Transverse colon (tissue), 4 donors: ENCODE data around the gene PAK4. TPM values are rescaled to one million over a fixed set of nuclear protein-coding genes. Genes with fewer than 3 reads are reported as not detected.

ENCODE experiments used
- DNase-seq: peaks from one replicate; pipeline ENCODE4 v3.0.0-alpha.2; 2019
- H3K27ac ChIP-seq, 4 donors: fragments of 200-600 bp; sonication (generic); 2 replicates each; pipeline ENCODE4 v1.5.1; 2016 to 2018; ENCODE audit warnings: inconsistent platforms in 4 of 4
- H3K27me3 ChIP-seq: fragments of 200-600 bp; sonication (generic); 2 replicates; pipeline ENCODE4 v1.5.1; 2017; ENCODE audit warnings: inconsistent platforms
- H3K36me3 ChIP-seq, 4 donors: fragments of 200-600 bp; sonication (generic); 2 replicates each; pipeline ENCODE4 v1.5.1; 2017 to 2019; ENCODE audit warnings: inconsistent platforms in 4 of 4
- H3K4me1 ChIP-seq, 4 donors: fragments of 200-600 bp; sonication (generic); 2 replicates each; pipeline ENCODE4 v1.5.1; 2017 to 2020; ENCODE audit warnings: inconsistent platforms in 4 of 4
- H3K4me3 ChIP-seq, 4 donors: fragments of 200-600 bp; sonication (generic); 1 replicate in 1 of 4; 2 replicates in 3 of 4; pipeline versions ENCODE4 v1.5.1 to v1.6.1; 2017 to 2019; ENCODE audit warnings: inconsistent platforms in 4 of 4
- H3K9me3 ChIP-seq, 2 donors: fragments of 200-600 bp; sonication (generic); 2 replicates each; pipeline ENCODE4 v1.5.1; 2017 to 2019; ENCODE audit warnings: inconsistent platforms in 2 of 2
- CTCF ChIP-seq, 5 experiments: fragments of 200-600 bp in 3 of 5; fragments of 450-650 bp in 2 of 5; sonication (generic) in 3 of 5; IDR thresholded peaks; 1 replicate in 2 of 5; 2 replicates in 3 of 5; pipeline ENCODE4 v1.5.1; 2016 to 2017; ENCODE audit warnings: antibody characterized with exemption in 5 of 5, inconsistent platforms in 3 of 5, mild to moderate bottlenecking in 2 of 5, moderate library complexity in 1 of 5
- EP300 ChIP-seq: sonication (generic); formaldehyde crosslinking; IDR thresholded peaks from one replicate; pipeline ENCODE4 v1.6.1; 2017; ENCODE audit warnings: antibody characterized with exemption, low read depth
- POLR2A ChIP-seq: fragments of 450-650 bp; IDR thresholded peaks from one replicate; pipeline ENCODE4 v1.6.1; 2016; ENCODE audit warnings: antibody characterized with exemption, mild to moderate bottlenecking, moderate library complexity
- POLR2AphosphoS5 ChIP-seq, 3 donors: sonication (generic); formaldehyde crosslinking; IDR thresholded peaks; one replicate each; pipeline ENCODE4 v1.6.1; 2016; ENCODE audit warnings: antibody characterized with exemption in 3 of 3
- WGBS, 2 donors: methylation state at CpG; one replicate each; pipeline ENCODE4 v1.1.5; 2018; ENCODE audit warnings: low coverage in 1 of 2; 5-methylcytosine and 5-hydroxymethylcytosine counted together
- in situ Hi-C, 4 donors: fragments of 200-750 bp; cut with MboI; loops; one replicate each; pipeline versions ENCODE4 v1.15.0 to v1.15.1; 2017; ENCODE audit warnings: low sequenced_read_pairs in 3 of 4, low pct_ligation_motif_present in 1 of 4, low pct_unique_long_range_greater_than_20kb in 1 of 4
- intact Hi-C: fragments of 100-400 bp; cut with DNase I; formaldehyde crosslinking; loops from one replicate; pipeline ENCODE4 v1.15.1; 2023; ENCODE audit warnings: low total_unique reads
- total RNA-seq, 4 donors: library from RNA; depleted of rRNA; stranded (reverse); fragments of >200 nt; gene quantifications; one replicate each; pipeline ENCODE4 v1.1.0, GENCODE V29; 2016

The PAK4 gene
- total RNA-seq, 4 donors from 2014 or later: 43.8 to 96.1 (median 63.2) TPM

- 75 to 82% methylated on average over 8 of the region's 8 CpGs for WGBS, 2 donors
- no peak for TF ChIP-seq POLR2AphosphoS5 (IDR thresholded peaks at IDR 0.05)
- no peak for TF ChIP-seq EP300
- no peak for TF ChIP-seq POLR2A
- no peak for TF ChIP-seq CTCF (IDR thresholded peaks at IDR 0.05)
- Histone ChIP-seq H3K9me3 (no peaks in the 10 kb centered on the region), H3K27me3 (no peaks in the 10 kb centered on the region), H3K36me3 (peaks cover 0 to 1% (median 0%) of the 10 kb centered on the region in 4 donors), H3K4me1 (no peaks in the 10 kb centered on the region), H3K4me3 (no peak overlapping the region), H3K27ac (no peak overlapping the region)
- intact Hi-C loops: no loop called here
- DNase-seq: no peak
- in situ Hi-C loops: loop anchor here in 3 of 4 donors (5.0 to 10.0 kb wide), 2 partner anchors 61 to 68 kb away; no protein-coding TSS in a partner anchor
These were observed 57.5 kb downstream of the PAK4 start for GRCh38 chr19:39183104-39183503.

GRCh38 chr19:39186391-39186790 lies 60.8 kb downstream of the PAK4 start:
- 89 to 95% methylated on average over 3 to 8 of the region's 8 CpGs for WGBS, 2 donors
- Histone ChIP-seq H3K27me3 (peaks cover 26% of the 10 kb centered on the region), H3K4me3 (no peak overlapping the region), H3K27ac (no peak overlapping the region), H3K9me3 (no peaks in the 10 kb centered on the region), H3K36me3 (no peaks in the 10 kb centered on the region), H3K4me1 (no peaks in the 10 kb centered on the region)
- intact Hi-C loops: loop anchor here (2.0 kb wide), 1 partner anchor 64 kb away; no protein-coding TSS in a partner anchor
- DNase-seq: no peak
- TF ChIP-seq POLR2AphosphoS5 (IDR thresholded peaks at IDR 0.05): no peak
- no peak for TF ChIP-seq POLR2A
- TF ChIP-seq CTCF (IDR thresholded peaks at IDR 0.05): no peak
- TF ChIP-seq EP300: no peak
- in situ Hi-C loops: loop anchor here in 2 of 4 donors (10.0 kb wide), 1 partner anchor 72 kb away; no protein-coding TSS in a partner anchor

GRCh38 chr19:39187552-39187943 lies 62.0 kb downstream of the PAK4 start:
- H3K4me1 ChIP-seq: no peaks in the 10 kb centered on the region
- 17 to 31% methylated on average over 2 to 8 of the region's 8 CpGs for WGBS, 2 donors
- H3K9me3 ChIP-seq: no peaks in the 10 kb centered on the region
- H3K27me3 ChIP-seq: peaks cover 26% of the 10 kb centered on the region
- in situ Hi-C loops: loop anchor here in 2 of 4 donors (10.0 kb wide), 1 partner anchor 73 kb away; no protein-coding TSS in a partner anchor
- H3K4me3 ChIP-seq: no peak overlapping the region
- intact Hi-C loops: loop anchor here (2.0 kb wide), 1 partner anchor 65 kb away; no protein-coding TSS in a partner anchor
- no peak for DNase-seq
- TF ChIP-seq POLR2A (no peak), CTCF (IDR thresholded peaks at IDR 0.05) (peak in 1 of 5 experiments; percentile 21)
- H3K27ac ChIP-seq: no peak overlapping the region
- H3K36me3 ChIP-seq: no peaks in the 10 kb centered on the region

- H3K27ac ChIP-seq: no peak overlapping the region
- in situ Hi-C loops (loop anchor here in 2 of 4 donors (10.0 kb wide), 1 partner anchor 74 kb away; no protein-coding TSS in a partner anchor), intact Hi-C loops (no loop called here)
- no peak overlapping the region for H3K4me3 ChIP-seq
- no peak for TF ChIP-seq POLR2AphosphoS5 (IDR thresholded peaks at IDR 0.05)
- no peaks in the 10 kb centered on the region for H3K36me3 ChIP-seq
- H3K27me3 ChIP-seq: peaks cover 37% of the 10 kb centered on the region
- no peaks in the 10 kb centered on the region for H3K9me3 ChIP-seq
- H3K4me1 ChIP-seq: no peaks in the 10 kb centered on the region
- WGBS, 2 donors: 57 to 60% methylated on average over 6 of the region's 6 CpGs
- DNase-seq: no peak
These were observed 63.4 kb downstream of the PAK4 start for GRCh38 chr19:39188960-39189359.

- 15 to 34% methylated on average over 2 to 11 of the region's 11 CpGs for WGBS, 2 donors
- DNase-seq: no peak
- H3K4me1 ChIP-seq: no peaks in the 10 kb centered on the region
- H3K4me3 ChIP-seq: no peak overlapping the region
- H3K27me3 ChIP-seq: peaks cover 51% of the 10 kb centered on the region
- TF ChIP-seq POLR2AphosphoS5 (IDR thresholded peaks at IDR 0.05) (no peak), POLR2A (no peak), EP300 (no peak)
- H3K27ac ChIP-seq: no peak overlapping the region
- no peaks in the 10 kb centered on the region for H3K36me3 ChIP-seq
- in situ Hi-C loops (loop anchor here in 1 of 4 donors (10.0 kb wide), 1 partner anchor 134 kb away; the partner anchor contains the start of gene LRFN1), intact Hi-C loops (no loop called here)
- no peaks in the 10 kb centered on the region for H3K9me3 ChIP-seq
These were observed 65.2 kb downstream of the PAK4 start for GRCh38 chr19:39190768-39191167.
